ENCODE results near the gene BABAM2. TPM values are rescaled to one million over a fixed set of nuclear protein-coding genes. Genes with fewer than 3 reads are reported as not detected.
"Not testable (repeated sequence)": the region's sequence is repeated elsewhere in the genome, so short reads cannot be mapped to it uniquely, and the experiment has no call there.

Gene BABAM2
- polyA plus RNA-seq, 4 donors: 30.1 to 59.3 (median 55.6) TPM

DNA sequence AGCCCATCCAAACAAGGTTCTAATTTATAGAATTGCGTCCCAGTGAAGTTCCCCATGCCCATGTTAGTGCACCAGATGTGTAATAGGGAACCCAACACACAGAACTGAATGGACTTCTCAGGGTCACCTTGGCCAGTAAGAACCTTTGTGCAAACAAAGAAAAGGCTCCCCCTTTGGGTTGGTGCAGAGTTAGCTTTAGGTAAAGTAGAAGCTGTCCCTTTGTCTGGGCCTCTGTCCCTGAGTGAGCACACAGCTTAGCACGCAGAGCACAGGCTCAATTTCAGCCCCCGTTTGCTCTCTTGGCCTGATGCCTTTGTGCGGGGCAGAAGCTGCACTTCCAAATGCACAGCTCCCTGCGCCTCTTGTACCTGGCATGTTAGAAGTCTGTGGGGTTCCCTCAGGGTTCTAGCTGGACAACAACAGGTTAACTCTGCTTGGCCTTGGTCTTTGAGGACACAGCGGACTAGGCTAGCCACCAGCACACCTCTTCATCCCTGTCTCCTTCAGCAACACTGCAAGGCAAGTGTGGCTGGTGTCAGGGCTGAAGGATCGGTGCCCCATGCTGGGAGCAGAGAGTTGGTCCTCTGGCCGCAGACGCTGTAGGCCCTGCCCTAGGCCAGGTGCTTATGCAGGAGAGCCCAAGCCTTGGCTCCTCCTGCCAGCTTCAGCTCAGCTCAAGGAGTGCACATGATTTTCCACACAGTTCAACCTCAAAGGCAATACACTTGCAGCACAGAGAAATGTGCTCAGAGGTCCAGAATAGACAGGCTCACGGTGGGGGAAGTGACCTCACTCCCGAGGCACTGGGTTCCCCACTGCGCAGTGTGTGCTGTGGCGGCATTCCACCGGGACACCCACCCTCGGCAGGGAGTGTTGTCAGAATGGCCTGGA lies 428.8 kb downstream of the BABAM2 start:
- no peak for DNase-seq (ENCODE audit: low read depth in 4 of 4, low spot score in 3 of 4)

DNA sequence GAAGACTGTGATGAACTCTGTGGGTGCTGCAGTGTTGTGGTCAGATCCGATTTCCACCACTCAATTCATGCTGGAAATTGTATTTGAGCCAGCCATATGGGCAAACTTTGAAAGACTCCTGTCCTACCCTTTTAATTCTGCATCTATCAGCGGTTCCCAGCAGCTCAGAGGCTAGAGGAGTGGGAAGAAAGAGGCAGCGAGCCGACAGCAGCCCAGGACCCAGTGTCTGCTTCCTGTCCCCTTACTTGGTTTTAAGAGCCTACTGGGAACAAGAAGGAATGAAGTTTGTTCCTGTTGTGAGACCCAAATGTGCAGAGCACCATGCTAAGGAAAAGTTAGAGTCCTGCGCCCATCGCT lies 429.5 kb downstream of the BABAM2 start:
- no peak for DNase-seq (ENCODE audit: low read depth in 4 of 4, low spot score in 3 of 4)

DNA sequence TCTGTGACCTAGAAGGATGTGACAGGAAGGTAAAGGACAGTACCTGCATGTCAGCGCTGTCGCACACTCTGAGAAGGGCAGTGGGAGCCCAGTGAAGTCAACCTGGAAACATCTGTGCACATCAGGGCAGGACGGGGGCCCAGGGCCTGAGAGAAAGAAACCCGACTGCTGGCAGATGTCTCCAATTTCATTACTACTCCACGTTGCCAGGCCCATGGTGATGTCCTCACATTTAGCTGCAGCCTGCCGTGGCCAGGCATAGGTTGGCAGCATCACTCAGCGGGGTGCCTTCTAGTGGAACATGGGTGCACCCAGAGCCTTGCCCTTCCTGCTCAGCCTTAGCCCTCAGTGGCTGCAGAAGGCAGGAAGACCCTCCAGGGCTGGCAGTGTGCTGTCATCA lies 429.8 kb downstream of the BABAM2 start:
- no peak for DNase-seq (ENCODE audit: low read depth in 4 of 4, low spot score in 3 of 4)

DNA sequence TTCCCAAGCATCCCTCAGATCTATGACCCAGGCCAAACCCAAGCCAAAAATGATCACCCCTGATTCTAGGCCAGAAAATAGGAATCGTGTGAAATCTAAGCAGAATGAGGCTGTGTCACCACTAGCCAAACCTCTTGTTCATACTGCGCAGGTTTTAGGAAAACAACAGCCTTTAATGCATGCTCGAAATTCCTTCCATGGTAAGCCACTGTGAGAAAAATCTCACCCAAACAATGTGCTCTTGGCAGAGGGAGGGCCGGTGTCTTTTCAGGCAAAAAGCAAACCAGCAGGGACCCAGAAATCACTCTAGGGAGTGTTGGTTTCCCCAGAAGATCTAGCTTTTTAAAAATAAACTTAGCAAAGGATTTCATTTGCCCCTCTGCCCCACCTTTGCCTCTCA lies 430.9 kb downstream of the BABAM2 start:
- no peak for DNase-seq (ENCODE audit: low read depth in 4 of 4, low spot score in 3 of 4)

DNA sequence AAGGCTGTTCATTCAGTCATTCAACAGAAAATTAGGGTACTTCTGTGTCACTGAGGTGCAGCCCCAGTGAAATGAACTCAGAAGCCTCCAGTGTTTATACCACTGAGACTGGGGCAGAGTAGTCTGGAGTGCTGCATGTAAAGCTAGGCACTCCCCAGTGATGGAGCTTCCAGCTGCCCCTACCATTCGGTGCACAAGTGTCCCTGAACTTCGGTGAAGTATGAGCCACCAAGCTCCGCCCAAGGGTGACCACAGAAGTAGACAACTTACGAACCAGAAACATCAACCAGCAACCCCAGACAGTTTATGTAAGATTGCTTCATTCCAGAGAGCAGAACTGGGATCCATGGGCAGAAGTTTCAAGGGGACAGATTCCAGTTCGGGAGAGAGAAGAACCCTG lies 431.5 kb downstream of the BABAM2 start:
- no peak for DNase-seq (ENCODE audit: low read depth in 4 of 4, low spot score in 3 of 4)

DNA sequence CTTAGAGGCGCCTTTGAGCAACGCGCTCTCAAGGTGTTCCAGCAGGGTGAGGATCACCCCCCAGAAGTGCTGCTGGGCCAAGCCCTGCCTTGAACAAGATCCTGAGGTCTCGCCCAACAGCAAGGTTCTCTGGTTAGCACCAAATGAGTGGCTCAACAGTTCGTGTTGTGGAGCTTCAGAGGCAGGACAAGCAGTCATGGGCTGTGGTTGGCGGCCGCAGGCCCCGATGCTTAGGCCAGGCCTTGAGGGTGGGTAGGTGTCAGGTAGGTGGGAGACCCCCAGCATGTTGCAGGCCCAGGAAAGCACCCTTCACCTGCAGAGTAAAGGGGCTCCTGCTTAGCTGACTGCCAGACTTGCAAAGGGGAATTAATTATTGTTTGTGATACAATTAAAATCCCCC lies 431.9 kb downstream of the BABAM2 start:
- DNase-seq (ENCODE audit: low read depth in 4 of 4, low spot score in 3 of 4): no peak

DNA sequence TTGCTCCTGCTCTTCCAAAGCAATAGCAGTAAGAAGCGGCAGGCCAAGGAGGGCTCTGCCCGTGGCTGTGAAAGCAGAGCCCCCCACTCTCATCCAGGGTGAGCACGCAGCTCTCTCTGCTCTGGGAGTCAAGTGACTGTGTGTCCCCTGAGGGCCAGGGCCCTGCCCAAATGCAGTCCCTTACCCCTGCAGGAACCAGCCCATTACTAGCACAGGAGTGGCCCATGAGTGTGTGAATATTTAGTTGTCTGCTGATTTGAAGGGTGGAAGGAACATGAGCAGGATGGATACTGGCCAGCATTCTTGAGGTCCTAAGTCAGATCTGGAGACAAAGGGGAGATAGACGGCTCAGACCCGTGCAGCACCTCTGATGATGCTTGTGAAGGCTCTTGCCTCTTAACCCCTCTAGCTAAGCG lies 432.5 kb downstream of the BABAM2 start:
- no peak for DNase-seq (ENCODE audit: low read depth in 4 of 4, low spot score in 3 of 4)

DNA sequence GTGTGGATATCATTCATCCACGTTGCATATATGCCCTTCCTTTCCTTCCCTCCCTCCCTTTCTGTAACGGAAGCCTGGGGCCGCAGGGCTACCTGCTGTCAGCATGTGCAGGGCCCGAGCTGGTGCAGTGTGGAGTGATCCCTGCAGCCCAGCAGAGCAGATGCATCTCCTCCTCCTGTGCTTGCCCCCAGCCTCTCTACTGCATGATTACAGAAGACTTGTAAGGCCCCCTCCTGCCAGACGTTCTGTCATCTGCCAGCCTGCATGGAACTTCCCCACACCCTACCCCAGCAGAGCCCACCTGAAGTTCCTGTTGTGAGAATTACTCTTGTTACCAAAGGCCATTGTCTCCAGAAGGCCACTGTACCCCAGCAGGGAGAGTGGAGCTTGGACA lies 434.6 kb downstream of the BABAM2 start:
- DNase-seq (ENCODE audit: low read depth in 4 of 4, low spot score in 3 of 4): no peak

DNA sequence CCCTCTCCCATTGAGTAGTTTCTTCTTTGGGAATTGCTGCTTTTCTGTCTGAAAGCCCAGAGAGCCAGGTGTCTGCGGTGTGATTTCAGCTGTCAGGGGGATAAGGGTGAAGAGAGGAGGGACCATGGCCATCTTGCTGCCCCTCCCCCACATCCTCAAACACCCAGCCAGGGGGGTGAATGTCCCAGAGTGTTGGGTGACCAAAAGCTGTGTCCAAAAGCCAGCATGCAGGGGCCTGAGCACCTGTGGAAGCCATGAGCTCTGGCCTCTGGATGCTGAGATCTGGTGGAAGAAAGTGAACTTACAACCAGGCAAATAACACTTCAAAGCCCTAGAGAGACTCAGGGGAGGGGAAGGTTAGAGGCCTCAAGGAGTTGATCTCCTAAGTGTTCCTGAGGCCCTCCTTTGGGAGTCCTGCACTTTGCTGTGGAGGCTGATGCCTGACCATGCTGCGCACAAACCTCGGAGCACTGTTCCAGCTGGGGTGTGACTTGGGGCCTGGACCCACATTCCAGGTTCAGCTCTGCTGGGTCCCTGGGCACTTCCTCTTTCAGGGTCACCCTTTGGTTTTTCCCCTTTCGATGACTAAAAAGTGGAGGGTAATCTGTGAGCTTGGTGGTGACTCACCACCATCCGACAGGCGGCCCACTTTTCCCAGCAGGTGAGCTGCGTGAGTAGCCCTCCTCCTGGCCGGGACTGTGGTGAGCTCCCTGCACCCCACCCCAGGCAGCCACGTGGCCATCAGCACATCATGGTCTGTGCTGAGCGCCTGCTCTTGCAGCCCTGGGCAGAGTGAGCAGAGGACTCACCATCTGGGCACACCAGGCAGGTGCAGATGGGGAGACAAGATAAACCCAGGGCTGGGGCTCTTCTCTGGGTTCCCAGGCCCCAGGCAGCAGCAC lies 435.3 kb downstream of the BABAM2 start:
- DNase-seq (ENCODE audit: low read depth in 4 of 4, low spot score in 3 of 4): no peak

DNA sequence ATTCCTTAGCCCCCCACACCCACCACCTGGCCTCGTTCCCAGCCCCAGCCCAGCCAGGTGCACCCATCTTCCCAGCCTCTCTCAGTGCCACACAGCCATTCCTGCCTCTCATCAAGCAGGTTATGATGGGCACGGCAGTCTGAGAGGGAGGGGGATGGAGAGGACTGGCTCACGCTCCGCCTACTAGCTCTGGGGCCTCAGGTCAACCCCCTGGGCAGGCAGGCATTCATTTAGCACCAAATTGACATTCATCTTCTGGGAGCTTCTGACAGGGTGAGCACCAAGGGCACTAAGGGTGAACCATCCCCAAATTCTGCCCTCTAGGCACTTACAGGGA lies 435.9 kb downstream of the BABAM2 start:
- no peak for DNase-seq (ENCODE audit: low read depth in 4 of 4, low spot score in 3 of 4)

DNA sequence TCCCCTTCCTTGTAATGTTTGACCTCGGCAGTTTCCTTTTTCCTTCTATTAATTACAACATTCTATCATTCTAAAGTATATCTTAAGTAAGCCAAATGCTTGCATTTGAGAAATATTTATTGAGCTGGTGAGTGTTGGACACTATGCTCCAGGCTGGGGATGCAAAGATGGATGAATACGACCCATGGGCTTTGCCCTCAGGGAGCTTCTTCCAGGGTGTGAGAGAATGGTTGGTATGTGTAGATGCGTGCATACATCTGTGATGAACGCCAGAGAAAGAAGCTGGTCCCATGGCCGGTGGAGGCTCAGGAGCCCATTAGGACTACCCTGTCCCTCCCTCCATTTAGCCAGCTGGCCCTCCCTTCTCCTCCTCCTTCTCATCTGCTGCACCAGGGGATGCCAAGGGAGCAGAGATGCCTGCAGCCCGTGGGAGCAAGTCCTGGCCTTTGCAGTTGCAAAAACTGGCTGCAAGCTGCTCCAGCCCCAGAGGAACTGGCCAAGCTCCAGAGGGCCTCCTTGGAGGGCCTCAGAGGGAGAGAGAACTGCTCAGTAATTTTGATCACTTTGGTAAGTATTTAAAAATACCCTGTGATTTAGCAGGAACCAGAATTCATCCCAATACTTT lies 436.5 kb downstream of the BABAM2 start:
- DNase-seq (ENCODE audit: low read depth in 4 of 4, low spot score in 3 of 4): no peak

DNA sequence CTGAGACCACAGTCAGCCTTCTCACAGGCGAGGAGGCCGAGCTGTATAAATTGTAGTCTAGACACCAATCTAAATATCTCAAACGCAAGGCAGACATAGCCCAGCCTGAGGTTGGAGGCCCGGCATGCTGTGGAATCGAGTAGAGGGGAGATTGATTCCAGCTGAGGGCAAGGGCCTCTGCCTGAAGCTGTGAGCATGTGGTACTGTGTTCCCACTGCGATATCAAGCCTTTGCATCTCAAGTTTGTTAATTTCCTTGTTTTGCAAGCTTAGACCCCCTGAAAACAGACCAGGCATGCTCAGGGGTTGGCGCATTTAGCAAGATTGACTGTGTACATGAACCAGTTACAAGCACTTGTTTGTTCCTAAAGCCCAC lies 437.0 kb downstream of the BABAM2 start:
- DNase-seq (ENCODE audit: low read depth in 4 of 4, low spot score in 3 of 4): no peak

DNA sequence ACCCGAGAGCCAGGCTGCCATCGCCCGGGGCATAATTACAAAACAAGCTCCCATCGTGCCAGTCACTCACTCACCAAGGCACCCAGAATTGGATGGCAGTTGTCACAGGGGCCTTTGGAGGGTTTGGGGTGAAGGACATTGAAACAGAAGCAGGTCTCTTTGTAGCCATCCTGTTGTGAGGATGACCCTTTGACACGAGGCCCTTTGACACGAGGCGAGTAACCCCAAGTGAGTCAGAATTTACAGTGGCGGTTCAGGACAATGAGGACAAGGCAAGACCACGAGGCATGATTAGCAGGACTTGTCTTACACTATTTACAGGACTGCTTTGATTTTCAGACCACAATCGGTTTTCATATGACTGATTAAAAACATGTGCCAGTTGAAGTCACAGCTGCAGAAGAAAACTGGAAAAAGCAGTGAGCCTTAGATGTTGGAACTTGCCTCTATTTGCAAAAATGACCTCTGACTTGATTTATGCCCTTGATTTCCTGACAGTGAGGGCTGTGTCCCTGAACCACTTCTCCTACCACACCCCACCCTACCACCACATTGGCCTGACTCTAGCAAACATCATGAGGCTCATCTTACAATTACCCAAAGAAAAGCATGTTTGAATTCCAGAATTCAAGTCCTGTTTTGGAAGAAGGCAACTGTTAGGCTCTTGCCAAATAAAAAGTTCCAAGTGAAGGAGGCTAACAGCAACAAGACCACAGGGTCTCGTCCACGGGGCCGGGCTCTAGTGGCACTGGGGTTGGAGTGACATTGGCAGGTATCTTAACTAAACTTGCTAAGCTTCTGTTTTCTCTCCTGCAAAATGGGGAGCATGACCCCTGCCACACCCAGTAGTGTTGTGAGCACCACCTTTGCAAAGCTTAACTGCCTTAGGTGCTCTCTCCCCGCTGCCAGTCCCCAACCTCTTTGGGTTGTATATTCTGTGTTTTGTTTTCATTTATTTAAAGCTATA lies 437.7 kb downstream of the BABAM2 start:
- DNase-seq (ENCODE audit: low read depth in 4 of 4, low spot score in 3 of 4): no peak

DNA sequence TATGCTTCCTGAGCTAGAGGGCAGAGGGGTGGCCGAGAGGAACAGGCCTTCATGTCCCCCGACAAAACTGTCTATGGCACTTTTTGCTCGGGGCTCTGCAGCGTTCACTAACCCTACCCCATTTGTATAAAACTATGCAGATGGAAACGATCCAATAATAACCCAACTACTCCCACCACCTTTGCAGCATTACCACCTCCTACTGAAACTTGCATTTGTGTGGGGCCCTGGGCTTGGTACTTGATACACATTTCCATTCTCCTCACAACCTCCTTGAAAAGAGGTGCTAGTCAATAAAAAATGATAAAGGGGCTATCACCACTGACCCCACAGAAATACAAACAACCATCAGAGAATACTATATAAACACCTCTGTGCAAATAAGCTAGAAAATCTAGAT lies 438.7 kb downstream of the BABAM2 start:
- DNase-seq (ENCODE audit: low read depth in 4 of 4, low spot score in 3 of 4): no peak

DNA sequence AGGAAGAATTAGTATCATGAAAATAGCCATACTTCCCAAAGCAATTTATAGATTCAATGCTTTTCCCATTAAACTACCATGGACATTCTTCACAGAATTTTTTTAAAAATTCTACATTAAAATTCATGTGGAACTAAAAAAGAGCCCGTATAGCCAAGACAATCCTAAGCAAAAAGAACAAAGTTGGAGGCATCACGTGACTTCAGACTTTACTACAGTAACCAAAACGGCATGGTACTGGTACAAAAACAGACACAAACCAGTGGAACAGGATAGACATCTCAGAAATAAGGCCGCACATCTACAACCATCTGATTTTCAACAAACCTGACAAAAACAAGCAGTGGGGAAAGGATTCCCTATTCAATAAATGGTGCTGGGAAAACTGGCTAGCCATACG lies 440.2 kb downstream of the BABAM2 start:
- not testable (repeated sequence) for DNase-seq (ENCODE audit: low read depth in 4 of 4, low spot score in 3 of 4)

DNA sequence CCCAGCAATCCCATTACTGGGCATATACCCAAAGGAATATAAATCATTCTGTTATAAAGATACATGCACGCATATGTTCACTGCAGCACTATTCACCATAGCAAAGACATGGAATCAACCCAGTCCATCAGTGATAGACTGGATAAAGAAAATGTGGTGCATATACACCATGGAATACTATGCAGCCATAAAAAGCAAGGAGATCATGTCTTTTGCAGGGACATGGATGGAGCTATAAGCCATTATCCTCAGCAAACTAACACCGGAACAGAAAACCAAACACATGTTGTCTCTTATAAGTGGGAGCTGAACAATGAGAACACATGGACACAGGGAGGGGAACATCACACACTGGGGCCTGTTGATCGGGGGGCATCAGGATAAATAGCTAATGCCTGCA lies 441.3 kb downstream of the BABAM2 start:
- DNase-seq (ENCODE audit: low read depth in 4 of 4, low spot score in 3 of 4): not testable (repeated sequence)

DNA sequence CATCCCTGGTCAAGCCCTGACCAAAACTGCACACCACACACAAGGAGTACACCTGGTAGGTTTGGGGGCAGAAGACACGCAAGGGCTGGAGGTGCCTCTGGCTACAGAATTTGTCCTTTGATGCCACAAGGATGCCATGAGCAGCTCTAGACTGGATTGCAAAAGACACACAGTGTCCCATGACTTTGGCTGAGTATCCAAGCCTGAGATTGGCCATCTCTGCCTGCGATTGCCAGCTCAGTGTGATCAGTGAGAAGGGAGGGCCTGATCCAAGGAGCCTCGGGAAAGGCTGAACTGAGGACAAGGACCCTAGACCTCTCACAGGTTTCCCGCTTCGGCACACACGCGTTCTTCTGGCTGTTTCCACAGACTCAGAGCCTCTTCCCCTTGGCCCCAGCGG lies 442.2 kb downstream of the BABAM2 start:
- no peak for DNase-seq (ENCODE audit: low read depth in 4 of 4, low spot score in 3 of 4)

DNA sequence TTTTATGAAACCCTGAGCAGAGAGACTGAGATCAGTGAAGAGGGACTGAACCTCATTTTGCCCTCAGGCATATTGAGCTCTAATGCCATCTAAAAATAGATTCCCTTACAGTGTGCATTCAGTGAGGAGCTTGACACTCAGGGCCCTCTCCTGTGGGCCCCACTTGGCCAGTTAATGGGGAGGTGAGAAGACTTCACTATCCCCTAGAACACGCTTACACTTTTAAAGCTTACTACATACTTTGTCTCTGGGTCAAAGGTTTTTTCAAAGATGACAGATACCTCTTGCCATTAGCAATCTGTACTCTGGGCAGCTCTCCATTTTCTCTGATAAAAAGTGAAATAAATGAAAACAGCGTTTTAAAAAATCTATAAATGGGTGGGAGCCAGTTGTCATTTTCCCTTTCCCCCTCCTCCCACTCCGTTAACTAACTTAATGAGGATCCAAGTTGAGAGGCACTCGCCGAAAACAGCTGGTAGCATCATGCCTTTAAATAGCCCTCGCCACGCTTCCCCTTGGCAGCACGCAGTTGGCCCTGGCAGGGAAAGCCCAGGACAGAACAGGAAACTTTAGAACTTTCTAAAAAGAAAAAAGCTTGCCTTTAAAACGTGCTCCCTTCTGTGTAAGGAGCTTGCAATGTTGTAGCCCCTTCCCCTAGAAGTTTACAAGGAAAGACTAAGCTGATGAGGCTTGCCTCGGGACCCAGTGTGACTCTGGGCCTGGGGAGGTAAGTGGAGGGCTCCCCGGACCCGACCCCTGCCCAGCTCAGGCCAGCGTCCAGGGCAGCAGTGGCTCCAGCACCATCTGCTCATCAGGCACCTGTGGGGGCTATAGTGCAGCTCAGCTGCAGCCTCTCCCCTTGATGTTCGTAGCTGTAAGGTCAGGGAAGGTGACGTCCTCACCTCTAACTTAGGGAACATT lies 443.3 kb downstream of the BABAM2 start:
- no peak for DNase-seq (ENCODE audit: low read depth in 4 of 4, low spot score in 3 of 4)

DNA sequence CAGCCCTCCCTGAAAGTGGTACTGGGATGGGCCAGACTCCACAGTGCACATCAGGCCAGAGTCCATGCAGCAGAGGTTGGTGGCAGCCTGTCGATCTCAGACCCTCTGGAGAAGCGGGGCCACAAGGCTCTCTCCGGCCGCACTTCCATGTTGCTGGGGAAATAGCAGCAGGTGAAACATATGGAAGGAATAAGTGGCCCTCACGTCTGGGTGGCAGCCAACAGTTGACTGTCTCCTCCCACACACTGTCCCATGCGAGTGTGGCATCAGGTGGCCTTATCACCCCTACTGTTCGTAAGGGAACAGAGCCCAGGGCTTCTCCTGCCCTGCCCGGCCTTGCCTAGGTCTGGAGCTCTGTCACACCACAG lies 444.0 kb downstream of the BABAM2 start:
- DNase-seq (ENCODE audit: low read depth in 4 of 4, low spot score in 3 of 4): no peak

Measured in left renal pelvis (tissue), 4 donors.